GM08714 (cell line): Measurements from ENCODE around the gene TPH1.

ENCODE experiments used
- H3K4me3 ChIP-seq: fragments of 200-500 bp; sonication (Bioruptor generic); 2 replicates; pipeline ENCODE4 v1.5.1; 2014; ENCODE audit warnings: mild to moderate bottlenecking, low read length, inconsistent platforms
- ZNF274 ChIP-seq: IDR thresholded peaks from 2 replicates; pipeline ENCODE4 v1.6.1; 2012; ENCODE audit warnings: mild to moderate bottlenecking, low read depth, low read length

The TPH1 gene

DNA sequence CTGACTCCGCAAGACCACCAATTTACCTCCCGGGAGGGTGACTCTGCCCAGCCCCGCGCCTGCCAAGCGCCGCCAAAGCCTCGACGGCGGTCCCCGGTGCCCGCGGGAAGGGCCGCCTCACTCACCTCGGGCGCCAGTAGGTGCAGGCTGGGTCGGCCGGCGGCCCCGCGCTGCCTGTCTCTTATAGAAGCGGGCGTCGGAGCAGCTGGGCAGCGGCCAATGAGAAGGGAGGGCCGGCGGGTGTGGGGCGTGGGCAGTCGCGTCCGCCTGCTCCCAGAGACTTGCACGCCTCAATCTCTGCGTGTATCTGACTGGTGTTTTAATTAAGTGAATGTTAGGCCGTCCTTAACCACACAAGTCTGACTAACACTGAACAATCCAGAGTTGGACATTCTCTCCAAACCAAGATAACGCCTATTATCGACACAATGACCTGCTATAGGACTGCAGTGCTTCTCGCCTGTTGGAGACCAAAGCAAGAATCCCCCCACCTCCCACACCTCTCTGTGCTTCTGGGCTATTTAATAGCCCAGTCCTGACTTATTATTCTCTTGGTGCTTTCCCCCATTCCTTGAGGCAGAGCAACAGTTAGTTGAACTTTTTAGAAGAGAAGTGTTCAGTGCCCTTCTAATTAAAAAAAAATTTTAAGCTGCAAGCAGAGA lies at the start of gene TPH1:
Gene TPH1, minus strand, starts transcription at position 154 of the 662 bp plus-strand sequence. CDS start 5,507 bp downstream, outside the sequence.
- no peak for TF ChIP-seq ZNF274
- H3K4me3 ChIP-seq, result no peak within 1 kb of the TSS

DNA sequence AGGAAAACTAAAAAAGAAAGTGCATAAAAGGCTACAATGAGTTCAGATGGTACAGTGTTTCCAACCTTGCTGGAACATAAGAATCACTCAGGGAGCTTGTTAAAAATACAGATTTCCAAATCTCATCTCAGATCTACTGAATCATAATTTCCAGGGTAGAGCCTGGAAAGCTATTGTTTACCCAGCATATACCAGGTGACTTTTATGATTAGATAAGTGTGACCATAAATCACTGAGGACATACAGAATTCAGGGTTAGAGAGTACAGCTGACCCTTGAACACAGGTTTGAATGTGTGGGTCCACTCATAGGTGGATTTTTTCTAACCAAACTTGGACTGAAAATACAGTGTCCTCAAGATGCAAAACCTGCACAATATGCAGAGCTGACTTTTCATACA lies 47.9 kb upstream of the TPH1 start:
- TF ChIP-seq ZNF274, result no peak
- no peak overlapping the region for H3K4me3 ChIP-seq

DNA sequence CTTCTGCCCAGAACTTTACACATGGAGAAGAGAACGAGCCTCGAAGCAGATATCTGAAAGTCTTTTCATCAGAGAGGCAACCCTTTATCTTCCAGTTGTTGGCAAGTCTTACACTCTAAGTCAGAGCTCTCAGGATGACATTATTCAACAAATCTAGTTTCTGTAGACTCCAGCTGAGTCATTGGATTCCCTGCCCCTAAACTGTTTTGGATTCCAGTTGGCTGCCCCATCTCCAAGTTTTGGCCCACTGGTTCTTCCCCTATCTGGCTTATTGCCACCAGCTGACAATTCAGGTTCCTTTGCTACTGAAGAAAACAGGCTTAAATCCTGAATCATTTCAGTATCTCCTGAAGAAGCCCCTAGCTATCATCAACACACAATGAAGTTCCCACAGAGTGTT lies 45.7 kb upstream of the TPH1 start:
- TF ChIP-seq ZNF274, result no peak
- H3K4me3 ChIP-seq, result no peak overlapping the region

DNA sequence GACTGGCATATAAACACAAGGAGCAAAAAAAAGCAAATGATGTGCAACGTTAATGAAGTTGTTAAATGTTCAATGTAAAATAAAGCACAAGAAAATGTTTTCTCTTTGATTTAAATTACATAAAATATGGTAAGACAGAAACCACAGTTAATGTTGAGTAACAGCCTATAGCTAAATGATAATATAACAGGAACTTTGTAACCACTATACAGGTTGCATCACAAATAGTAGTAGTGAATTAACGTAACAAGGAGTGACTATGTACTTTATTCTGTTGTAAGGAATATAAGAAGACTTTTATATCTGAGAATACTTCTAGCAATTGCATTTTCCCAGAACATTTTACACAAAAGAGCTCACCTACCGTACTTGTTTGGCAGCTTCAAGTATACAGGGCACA lies 42.9 kb upstream of the TPH1 start:
- TF ChIP-seq ZNF274, result no peak
- H3K4me3 ChIP-seq, result no peak overlapping the region

DNA sequence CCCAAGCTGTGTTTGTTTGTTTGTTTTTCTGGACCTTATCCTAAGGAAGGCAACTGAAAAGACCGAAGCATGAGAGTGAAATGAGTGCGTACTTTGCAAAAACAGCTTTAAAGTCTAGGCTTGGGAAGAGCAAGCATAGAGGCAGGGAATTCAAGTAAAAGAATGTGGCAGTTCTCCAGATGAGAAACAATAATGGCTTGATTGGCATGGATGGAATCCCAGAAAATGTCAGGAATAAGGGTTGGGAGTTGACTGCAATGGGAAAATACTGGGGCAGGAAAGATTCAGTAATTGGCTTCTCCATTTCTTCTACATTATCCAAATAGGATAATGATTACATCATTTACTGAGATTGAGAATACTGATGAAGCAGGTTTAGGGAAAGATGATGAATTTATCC lies 42.3 kb upstream of the TPH1 start:
- no peak overlapping the region for H3K4me3 ChIP-seq
- TF ChIP-seq ZNF274, result no peak

DNA sequence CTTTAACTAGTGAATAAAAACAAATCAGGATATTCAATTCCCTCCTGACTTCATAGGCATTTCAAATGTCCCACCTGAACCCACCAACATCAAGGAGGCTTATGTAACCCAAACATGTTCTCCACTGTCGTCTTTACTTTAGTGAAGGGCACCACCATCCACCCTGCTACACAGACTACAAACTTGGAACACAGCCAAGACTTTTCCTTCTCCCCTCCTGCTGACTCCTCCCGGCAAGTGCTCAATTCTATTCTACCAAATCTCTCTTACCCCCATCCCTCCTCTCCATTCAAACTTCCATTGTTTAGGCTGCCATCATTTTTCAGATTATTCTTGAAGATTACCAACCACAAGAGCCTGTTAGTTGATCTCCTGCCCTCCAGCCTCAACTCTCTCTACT lies 35.5 kb upstream of the TPH1 start:
- no peak for TF ChIP-seq ZNF274
- no peak overlapping the region for H3K4me3 ChIP-seq

DNA sequence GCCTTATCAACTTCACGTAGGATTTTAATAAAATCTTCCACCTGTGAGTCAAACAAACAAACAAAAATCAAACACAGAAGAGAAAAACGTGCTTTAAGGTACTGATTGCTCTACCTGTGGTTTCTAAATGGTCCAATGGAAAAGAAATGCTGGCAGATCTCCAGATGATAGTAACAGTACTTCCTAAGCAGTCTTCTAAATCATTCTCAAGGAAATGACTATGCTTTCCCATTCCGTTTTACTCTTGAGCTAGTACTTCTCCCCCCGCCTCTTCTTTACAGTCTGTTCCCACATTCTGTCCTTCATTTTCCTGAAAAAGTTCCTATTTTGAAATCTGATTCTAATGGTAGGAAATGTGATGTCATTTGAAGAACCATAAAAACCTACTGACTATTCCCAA lies 34.4 kb upstream of the TPH1 start:
- TF ChIP-seq ZNF274, result no peak
- no peak overlapping the region for H3K4me3 ChIP-seq

DNA sequence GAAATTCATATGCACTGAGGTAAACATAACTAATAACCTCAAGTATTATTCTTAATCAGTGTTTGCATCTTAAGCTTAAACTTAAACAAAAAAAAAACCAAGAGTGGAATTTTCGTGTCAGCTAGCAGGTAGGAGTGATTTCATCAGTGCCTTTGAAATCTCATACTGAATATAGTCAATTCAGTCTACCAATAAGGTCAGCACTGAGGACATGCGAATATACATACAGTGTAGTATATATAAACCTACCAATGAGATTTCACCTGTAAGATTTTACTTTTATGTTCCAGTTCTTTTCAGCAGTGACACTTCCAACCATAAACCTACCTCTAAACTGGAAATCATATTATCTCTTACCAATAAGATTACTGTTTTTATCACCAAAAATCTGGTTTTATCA lies 32.8 kb upstream of the TPH1 start:
- H3K4me3 ChIP-seq, result no peak overlapping the region
- TF ChIP-seq ZNF274, result no peak

DNA sequence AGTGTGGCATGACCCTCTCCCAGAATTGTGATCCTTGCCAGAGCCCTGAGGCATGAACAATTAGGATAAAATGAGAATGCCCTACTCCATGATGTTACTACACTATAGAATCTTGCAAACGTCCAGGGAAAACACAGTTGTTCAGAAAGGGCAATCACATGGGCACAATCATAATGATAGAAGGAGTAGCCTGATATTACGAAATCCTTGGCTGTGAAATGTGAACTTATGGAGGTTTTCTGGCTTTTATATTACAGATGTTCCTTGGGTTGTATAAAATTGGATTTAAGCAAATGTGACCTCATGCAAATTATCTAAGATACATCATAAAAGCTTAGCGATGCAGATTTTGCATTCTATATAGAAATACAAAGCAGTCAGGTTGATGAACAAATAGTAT lies 29.4 kb upstream of the TPH1 start:
- TF ChIP-seq ZNF274, result no peak
- no peak overlapping the region for H3K4me3 ChIP-seq

DNA sequence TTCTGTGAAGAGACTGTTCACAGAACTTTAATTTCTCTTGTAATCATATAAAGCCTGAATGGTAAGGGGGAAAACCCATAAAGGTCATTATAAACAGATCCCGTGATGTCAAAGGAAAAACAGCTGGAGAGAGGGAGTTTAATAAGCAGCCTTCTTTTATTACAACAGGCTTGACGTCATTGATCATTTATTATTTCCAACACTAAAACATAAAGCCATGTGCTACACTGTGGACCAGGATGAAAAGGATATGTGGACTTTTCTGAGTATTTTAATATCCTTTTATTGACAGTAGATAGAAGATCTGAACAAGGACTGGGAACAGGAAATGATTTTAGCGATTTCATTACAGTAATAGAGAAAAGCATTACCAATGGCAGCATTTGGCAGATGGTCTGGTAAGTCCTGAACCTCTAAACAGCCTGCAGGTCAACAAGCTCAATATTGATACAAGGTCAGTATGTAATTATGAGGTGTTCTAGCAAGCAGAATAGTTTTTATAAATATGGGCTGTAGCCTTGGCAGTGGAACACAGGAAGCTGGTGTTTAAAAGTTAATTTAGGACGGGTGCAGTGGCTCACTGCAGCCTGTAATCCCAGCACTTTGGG lies 25.1 kb upstream of the TPH1 start:
- TF ChIP-seq ZNF274, result no peak
- no peak overlapping the region for H3K4me3 ChIP-seq

DNA sequence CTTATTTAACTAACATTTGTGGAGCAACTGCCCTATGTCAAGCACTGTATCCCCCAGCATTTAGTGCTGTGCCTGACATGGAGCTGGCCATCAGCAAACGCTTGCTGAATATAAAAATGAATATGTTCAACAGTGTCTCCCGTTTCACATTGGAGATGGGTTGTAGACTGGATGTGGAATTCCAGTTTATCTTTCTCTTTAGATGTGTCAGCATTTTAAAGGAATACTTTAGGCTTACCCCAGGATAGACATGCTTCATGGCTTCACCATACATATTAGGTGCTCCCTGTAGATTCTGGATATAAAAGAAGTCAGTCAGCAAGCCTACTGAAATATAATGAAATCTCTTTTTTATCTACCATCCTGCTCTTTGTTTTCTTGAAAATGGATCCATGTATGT lies 21.3 kb upstream of the TPH1 start:
- no peak for TF ChIP-seq ZNF274
- H3K4me3 ChIP-seq, result no peak overlapping the region

DNA sequence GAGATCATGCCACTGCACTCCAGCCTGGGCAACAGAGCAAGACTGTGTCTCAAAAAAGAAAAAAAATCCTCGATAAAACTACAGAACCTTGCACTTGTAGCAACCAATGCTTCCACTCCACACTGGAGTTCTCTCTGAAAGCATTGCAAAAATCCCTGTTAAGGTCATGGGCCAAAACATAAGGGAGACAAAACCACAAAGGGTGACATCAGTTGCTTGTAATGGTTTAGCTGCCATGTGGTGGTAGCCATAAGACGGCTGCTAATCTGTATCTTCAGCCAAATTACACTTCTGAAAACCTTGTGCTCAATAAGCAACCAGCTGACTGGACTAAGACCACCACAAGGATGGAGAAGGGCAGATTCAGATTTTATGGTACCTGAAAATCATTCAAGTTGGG lies 20.6 kb upstream of the TPH1 start:
- H3K4me3 ChIP-seq, result no peak overlapping the region
- no peak for TF ChIP-seq ZNF274

DNA sequence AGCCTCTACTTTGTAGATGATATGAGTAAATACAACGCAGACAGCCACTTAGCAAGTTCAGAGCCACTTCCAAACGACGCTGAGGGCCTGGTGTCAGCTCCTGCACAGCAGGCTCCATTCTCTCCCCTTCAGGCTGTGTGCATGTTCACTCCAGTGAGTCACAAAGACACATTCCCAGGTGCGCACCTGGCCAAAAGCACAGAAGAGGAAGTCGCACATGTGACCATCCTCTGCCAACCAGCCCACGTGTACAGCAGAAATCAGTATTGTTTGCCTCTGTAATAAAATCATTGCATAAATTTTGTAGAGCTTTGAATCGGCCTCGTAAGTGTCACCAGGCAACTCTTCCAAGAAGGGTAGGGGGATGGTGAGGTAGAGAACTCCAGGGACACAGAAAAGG lies 19.5 kb upstream of the TPH1 start:
- TF ChIP-seq ZNF274, result no peak
- H3K4me3 ChIP-seq, result no peak overlapping the region

DNA sequence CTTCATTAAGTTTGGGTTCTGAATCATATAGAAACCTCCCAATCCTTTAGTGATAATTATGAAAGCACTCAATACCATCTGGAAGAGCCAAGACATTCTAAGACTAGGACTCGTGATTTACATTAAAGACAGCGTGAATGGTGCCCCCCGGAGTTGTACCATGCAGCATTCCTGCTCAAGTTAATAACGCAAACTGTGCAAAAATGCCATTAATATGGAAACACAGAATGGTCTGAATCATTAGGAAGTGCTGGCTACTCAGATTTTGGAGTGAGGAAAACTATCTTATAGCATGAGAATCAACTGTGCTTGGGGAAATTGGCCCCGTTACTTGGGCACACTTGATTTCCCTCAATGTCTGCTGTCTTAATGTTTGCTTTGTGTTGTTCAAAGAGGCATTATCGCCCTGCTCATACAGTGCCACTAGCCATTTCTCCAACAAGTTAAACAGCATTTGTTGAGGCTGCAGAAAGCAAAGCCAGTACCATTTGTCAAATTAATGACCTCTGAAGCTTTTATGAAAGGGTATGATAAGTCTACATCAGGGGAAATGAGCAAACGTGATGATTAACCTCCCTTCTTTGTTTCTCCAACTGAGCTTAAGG lies 18.5 kb upstream of the TPH1 start:
- no peak overlapping the region for H3K4me3 ChIP-seq
- no peak for TF ChIP-seq ZNF274

DNA sequence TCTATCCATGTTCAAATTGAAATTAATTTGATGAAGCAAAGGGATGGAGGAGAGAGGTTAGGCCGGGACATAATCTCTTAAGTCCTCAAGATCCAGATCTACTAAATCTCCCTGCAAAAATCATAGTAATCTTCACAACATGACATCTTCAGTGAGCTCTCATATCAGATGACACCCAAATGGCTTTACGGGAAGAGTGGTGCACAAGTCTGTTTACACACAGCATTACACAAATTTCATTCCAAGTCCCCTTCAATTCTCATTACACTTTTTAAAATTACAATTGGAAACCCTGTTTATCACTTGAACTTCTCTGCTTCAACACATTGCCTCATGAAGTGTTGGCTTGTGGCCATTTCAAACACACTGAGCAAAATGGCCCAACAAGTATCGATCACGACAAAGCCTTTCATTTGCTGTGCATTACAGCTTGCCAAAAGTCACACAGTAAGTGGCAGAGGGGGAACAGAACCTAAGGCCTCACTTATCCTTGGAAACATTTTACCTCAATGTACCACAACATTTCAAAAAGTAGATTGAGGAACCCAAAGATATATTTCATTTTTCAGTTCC lies 17.9 kb upstream of the TPH1 start:
- no peak overlapping the region for H3K4me3 ChIP-seq

More for the DNA sequence above, 17.9 kb upstream of the TPH1 start:
- no peak for TF ChIP-seq ZNF274
